A673 (cell line): Measurements from ENCODE around the gene SNRNP70. TPM values are rescaled to one million over a fixed set of nuclear protein-coding genes. Genes with fewer than 3 reads are reported as not detected.
A peak's percentile ranks its signal among the peaks of the same experiment; 100 is the strongest.

Source experiments
- BruUV-seq: library from RNA; stranded (reverse); fragments of 400-500 nt; replicated peaks from 2 replicates; lab custom pipeline; 2021; lab: Mats Ljungman, UMichigan
- CTCF ChIA-PET: fragments of 300-600 bp; sonication (Branson Sonifier 250); formaldehyde crosslinking; loops from one replicate; lab custom pipeline; 2022; ENCODE audit warnings: antibody characterized with exemption; lab: Charles Lee
- POLR2A ChIA-PET: fragments of 300-600 bp; sonication (Branson Sonifier 250); formaldehyde crosslinking; loops from one replicate; lab custom pipeline; 2022; ENCODE audit warnings: antibody characterized with exemption; ENCODE audit not compliant: low non-redundant PET; lab: Charles Lee
- DNase-seq: peaks from one replicate; pipeline ENCODE4 v3.0.0-alpha.2; 2015; ENCODE audit warnings: low spot score
- H3K27ac ChIP-seq: fragments of 200-600 bp; sonication (generic); 2 replicates; pipeline ENCODE4 v1.5.1; 2016; ENCODE audit warnings: mixed run types, low read depth, mild to moderate bottlenecking, mixed read lengths, antibody characterized with exemption, low read length; ENCODE audit not compliant: poor library complexity, severe bottlenecking
- H3K27me3 ChIP-seq: fragments of 200-600 bp; sonication (generic); replicated peaks from 2 replicates; pipeline ENCODE4 v1.6.1; 2017; ENCODE audit warnings: mixed run types, low read depth, mild to moderate bottlenecking, mixed read lengths, antibody characterized with exemption, low read length; ENCODE audit not compliant: insufficient read depth, poor library complexity
- H3K36me3 ChIP-seq: fragments of 200-600 bp; sonication (generic); 2 replicates; pipeline ENCODE4 v1.6.1; 2016; ENCODE audit warnings: mixed run types, mild to moderate bottlenecking, mixed read lengths, antibody characterized with exemption, low read length; ENCODE audit not compliant: insufficient read depth, poor library complexity, severe bottlenecking
- H3K4me1 ChIP-seq: fragments of 200-600 bp; sonication (generic); 2 replicates; pipeline ENCODE4 v1.6.1; 2017; ENCODE audit warnings: mixed run types, mild to moderate bottlenecking, mixed read lengths, antibody characterized with exemption, low read length; ENCODE audit not compliant: insufficient read depth, poor library complexity, severe bottlenecking
- H3K4me3 ChIP-seq: fragments of 200-600 bp; sonication (generic); 2 replicates; pipeline ENCODE4 v1.5.1; 2016; ENCODE audit warnings: low read depth, mixed run types, mild to moderate bottlenecking, mixed read lengths, low read length; ENCODE audit not compliant: poor library complexity, severe bottlenecking
- H3K9me3 ChIP-seq: fragments of 200-600 bp; sonication (generic); 2 replicates; pipeline ENCODE4 v1.6.1; 2016; ENCODE audit warnings: mixed run types, low read depth, mild to moderate bottlenecking, mixed read lengths, antibody characterized with exemption, low read length; ENCODE audit not compliant: poor library complexity, severe bottlenecking
- CTCF ChIP-seq: fragments of 300-800, 200-600 bp; sonication (generic); conservative IDR thresholded peaks from 2 replicates; pipeline ENCODE4 v1.5.1; 2017; ENCODE audit warnings: low read depth, mild to moderate bottlenecking, antibody characterized with exemption, low read length, moderate library complexity, mixed read lengths
- EZH2 ChIP-seq: fragments of 200-600 bp; sonication (generic); IDR thresholded peaks from 2 replicates; pipeline ENCODE4 v1.6.1; 2017; ENCODE audit warnings: borderline replicate concordance, low read depth, mild to moderate bottlenecking, mixed read lengths, antibody characterized with exemption, low read length; ENCODE audit not compliant: poor library complexity, severe bottlenecking
- intact Hi-C: fragments of 100-400 bp; cut with micrococcal nuclease; formaldehyde crosslinking; loops from one replicate; pipeline ENCODE4 v1.10.0; 2022; ENCODE audit not compliant: unreplicated experiment
- total RNA-seq: library from RNA; stranded (reverse); gene quantifications from 2 replicates; pipeline ENCODE4 v1.2.3, GENCODE V29; 2021

The SNRNP70 gene
- total RNA-seq, 1 experiment from 2014 or later: 295 TPM

DNA sequence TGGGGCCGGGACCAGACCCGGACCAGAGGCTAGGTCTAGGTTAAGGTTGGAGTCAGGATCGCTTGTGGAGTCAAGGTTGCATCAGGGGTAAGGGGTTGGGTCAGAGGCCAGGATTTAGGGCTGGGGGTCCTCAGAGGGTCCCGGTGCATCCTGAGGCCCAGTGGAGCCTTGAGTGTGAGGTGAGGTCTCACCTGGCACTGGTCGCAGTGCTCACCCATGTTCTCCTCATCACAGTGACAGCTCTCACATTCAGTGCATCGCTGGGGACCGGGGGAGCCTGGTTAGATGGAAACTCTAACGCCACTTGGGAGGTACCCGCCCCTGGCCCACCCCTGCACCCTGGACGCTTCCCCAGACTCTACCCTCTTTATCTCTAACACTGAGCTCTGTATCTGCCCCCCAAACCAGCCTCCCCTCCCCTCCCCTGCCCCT is 66.9 kb downstream of the SNRNP70 start:
- CTCF ChIA-PET: interaction anchor here (0.6 to 1.9 kb wide), 3 partner anchors 17 to 54 kb away, joined by 3 to 6 read pairs (median 5); no protein-coding TSS in a partner anchor
- Histone ChIP-seq H3K4me3 (peak overlapping the region; percentile 76), H3K27me3 (no peaks in the 10 kb centered on the region), H3K4me1 (peaks cover 19% of the 10 kb centered on the region), H3K9me3 (no peaks in the 10 kb centered on the region), H3K27ac (no peak overlapping the region), H3K36me3 (no peaks in the 10 kb centered on the region)
- POLR2A ChIA-PET: no interaction called here
- no peak for DNase-seq
- TF ChIP-seq CTCF (no peak), EZH2 (no peak)
- intact Hi-C loops: no loop called here
- no TSS peak for BruUV-seq

- H3K27me3 ChIP-seq: no peaks in the 10 kb centered on the region
- H3K36me3 ChIP-seq: no peaks in the 10 kb centered on the region
- H3K4me3 ChIP-seq: no peak overlapping the region
- peaks cover 17% of the 10 kb centered on the region for H3K4me1 ChIP-seq
- DNase-seq: no peak
- no TSS peak for BruUV-seq
- TF ChIP-seq EZH2 (no peak), CTCF (no peak)
- POLR2A ChIA-PET: no interaction called here
- CTCF ChIA-PET: no interaction called here
- H3K9me3 ChIP-seq: no peaks in the 10 kb centered on the region
- intact Hi-C loops: no loop called here
- no peak overlapping the region for H3K27ac ChIP-seq
Observed at GRCh38 chr19:49153167-49153809, 68.0 kb downstream of the SNRNP70 start.

- intact Hi-C loops: no loop called here
- Histone ChIP-seq H3K9me3 (no peaks in the 10 kb centered on the region), H3K27me3 (no peaks in the 10 kb centered on the region), H3K36me3 (no peaks in the 10 kb centered on the region), H3K27ac (no peak overlapping the region), H3K4me1 (peaks cover 19% of the 10 kb centered on the region), H3K4me3 (no peak overlapping the region)
- ChIA-PET POLR2A (no interaction called here), CTCF (no interaction called here)
- BruUV-seq: no TSS peak
- no peak for DNase-seq
- TF ChIP-seq EZH2 (no peak), CTCF (no peak)
Observed at GRCh38 chr19:49154279-49154678, 69.0 kb downstream of the SNRNP70 start.
